H9 (cell line): ENCODE measurements around the gene SETDB1. TPM values are rescaled to one million over a fixed set of nuclear protein-coding genes. Genes with fewer than 3 reads are reported as not detected.

Experiments used
- DNase-seq: peaks from one replicate; pipeline ENCODE4 v3.0.0-alpha.2; 2017
- H2AFZ ChIP-seq: one replicate; pipeline ENCODE4 v1.6.1; 2013; ENCODE audit warnings: mild to moderate bottlenecking, low read length, control low read depth, moderate library complexity
- H2AK5ac ChIP-seq: 2 replicates; pipeline ENCODE4 v1.6.1; 2013; ENCODE audit warnings: low read length, control low read depth, mixed read lengths; ENCODE audit not compliant: insufficient read length
- H2BK120ac ChIP-seq: one replicate; pipeline ENCODE4 v1.6.1; 2013; ENCODE audit warnings: low read depth, mild to moderate bottlenecking, low read length, control low read depth, inconsistent platforms; ENCODE audit not compliant: poor library complexity, severe bottlenecking
- H2BK12ac ChIP-seq: 2 replicates; pipeline ENCODE4 v1.6.1; 2013; ENCODE audit warnings: low read length, control low read depth, mixed read lengths, low read depth; ENCODE audit not compliant: insufficient read length
- H2BK15ac ChIP-seq: 2 replicates; pipeline ENCODE4 v1.6.1; 2013; ENCODE audit warnings: low read depth, low read length, control low read depth
- H2BK20ac ChIP-seq: one replicate; pipeline ENCODE4 v1.6.1; 2013; ENCODE audit warnings: low read depth, mild to moderate bottlenecking, low read length, control low read depth, inconsistent platforms; ENCODE audit not compliant: poor library complexity, severe bottlenecking
- H2BK5ac ChIP-seq: 2 replicates; pipeline ENCODE4 v1.6.1; 2013; ENCODE audit warnings: low read length, control low read depth, mixed read lengths; ENCODE audit not compliant: insufficient read length
- H3K14ac ChIP-seq: 2 replicates; pipeline ENCODE4 v1.6.1; 2013; ENCODE audit warnings: low read length, control low read depth; ENCODE audit not compliant: insufficient read depth
- H3K18ac ChIP-seq: 2 replicates; pipeline ENCODE4 v1.6.1; 2013; ENCODE audit warnings: low read depth, mild to moderate bottlenecking, mixed read lengths, low read length, control low read depth; ENCODE audit not compliant: insufficient read length
- H3K23ac ChIP-seq: 2 replicates; pipeline ENCODE4 v1.6.1; 2013; ENCODE audit warnings: low read length, control low read depth, mixed read lengths, low read depth; ENCODE audit not compliant: insufficient read length
- H3K23me2 ChIP-seq: 2 replicates; pipeline ENCODE4 v1.6.1; 2013; ENCODE audit warnings: low read depth, mild to moderate bottlenecking, mixed read lengths, low read length, control low read depth; ENCODE audit not compliant: insufficient read length, poor library complexity, severe bottlenecking
- H3K27ac ChIP-seq: 2 replicates; pipeline ENCODE4 v1.5.1; 2013; ENCODE audit warnings: low read length, control low read depth, mixed read lengths, low read depth; ENCODE audit not compliant: insufficient read length
- H3K27me3 ChIP-seq: 2 replicates; pipeline ENCODE4 v1.6.1; 2013; ENCODE audit warnings: low read length, control low read depth, inconsistent platforms; ENCODE audit not compliant: insufficient read depth
- H3K4ac ChIP-seq: 2 replicates; pipeline ENCODE4 v1.6.1; 2013; ENCODE audit warnings: low read depth, mild to moderate bottlenecking, control low read depth, inconsistent platforms, low read length, moderate library complexity
- H3K4me1 ChIP-seq: 2 replicates; pipeline ENCODE4 v1.6.1; 2013; ENCODE audit warnings: low read length, control low read depth, inconsistent platforms; ENCODE audit not compliant: insufficient read depth
- H3K4me2 ChIP-seq: 2 replicates; pipeline ENCODE4 v1.6.1; 2013; ENCODE audit warnings: low read length, control low read depth, mixed read lengths; ENCODE audit not compliant: insufficient read length, insufficient read depth
- H3K56ac ChIP-seq: 2 replicates; pipeline ENCODE4 v1.6.1; 2013; ENCODE audit warnings: low read depth, mild to moderate bottlenecking, mixed read lengths, low read length, control low read depth; ENCODE audit not compliant: insufficient read length
- H3K79me1 ChIP-seq: 2 replicates; pipeline ENCODE4 v1.6.1; 2013; ENCODE audit warnings: low read depth, mild to moderate bottlenecking, moderate library complexity, low read length, control low read depth, inconsistent platforms; ENCODE audit not compliant: insufficient read depth, poor library complexity, severe bottlenecking
- H3K79me2 ChIP-seq: 2 replicates; pipeline ENCODE4 v1.6.1; 2013; ENCODE audit warnings: low read length, control low read depth, inconsistent platforms; ENCODE audit not compliant: insufficient read depth
- H3K9ac ChIP-seq: 2 replicates; pipeline ENCODE4 v1.6.1; 2013; ENCODE audit warnings: low read length, control low read depth, mixed read lengths; ENCODE audit not compliant: insufficient read length; ENCODE audit errors: extremely low read depth
- H3K9me3 ChIP-seq: one replicate; pipeline ENCODE4 v1.6.1; 2013; ENCODE audit warnings: low read depth, low read length, inconsistent platforms; ENCODE audit not compliant: control insufficient read depth
- H3T11ph ChIP-seq: one replicate; pipeline ENCODE4 v1.6.1; 2013; ENCODE audit warnings: mild to moderate bottlenecking, low read length, control low read depth, inconsistent platforms
- H4K20me1 ChIP-seq: one replicate; pipeline ENCODE4 v1.6.1; 2013; ENCODE audit not compliant: control insufficient read depth, insufficient read length, insufficient read depth
- H4K5ac ChIP-seq: 2 replicates; pipeline ENCODE4 v1.6.1; 2013; ENCODE audit warnings: low read depth, mild to moderate bottlenecking, mixed read lengths, low read length, control low read depth; ENCODE audit not compliant: insufficient read length
- H4K8ac ChIP-seq: replicated peaks from 2 replicates; pipeline ENCODE4 v1.6.1; 2013; ENCODE audit warnings: low read length, control low read depth, mixed read lengths, low read depth; ENCODE audit not compliant: insufficient read length
- H4K91ac ChIP-seq: 2 replicates; pipeline ENCODE4 v1.6.1; 2013; ENCODE audit warnings: low read depth, mild to moderate bottlenecking, moderate library complexity, mixed read lengths, low read length, control low read depth; ENCODE audit not compliant: insufficient read length
- H3K27ac Mint-ChIP-seq, 3 experiments: 2 replicates in 2 of 3; 3 replicates in 1 of 3; pipeline ENCODE4 v1.8.0; 2020 to 2021; ENCODE audit warnings: mixed read lengths in 3 of 3, mild to moderate bottlenecking in 1 of 3, moderate library complexity in 1 of 3
- H3K27me3 Mint-ChIP-seq: 2 replicates; pipeline ENCODE4 v1.8.0; 2021; ENCODE audit warnings: low read depth, mild to moderate bottlenecking, moderate library complexity, mixed read lengths
- H3K36me3 Mint-ChIP-seq, 3 experiments: 2 replicates in 2 of 3; 3 replicates in 1 of 3; pipeline ENCODE4 v1.8.0; 2020 to 2021; ENCODE audit warnings: low read depth in 3 of 3, mixed read lengths in 3 of 3; ENCODE audit not compliant: insufficient read depth in 1 of 3
- H3K4me1 Mint-ChIP-seq, 2 experiments: 2 replicates each; pipeline ENCODE4 v1.8.0; 2020; ENCODE audit warnings: mixed read lengths in 2 of 2
- H3K4me3 Mint-ChIP-seq, 2 experiments: 2 replicates in 1 of 2; 3 replicates in 1 of 2; pipeline ENCODE4 v1.8.0; 2020 to 2021; ENCODE audit warnings: mild to moderate bottlenecking in 2 of 2, mixed read lengths in 2 of 2, moderate library complexity in 1 of 2
- H3K9me3 Mint-ChIP-seq, 2 experiments: 2 replicates in 1 of 2; 3 replicates in 1 of 2; pipeline ENCODE4 v1.8.0; 2020; ENCODE audit warnings: mild to moderate bottlenecking in 2 of 2, mixed read lengths in 2 of 2, moderate library complexity in 1 of 2
- WGBS: extraction: QIAGEN DNeasy Blood & Tissue Kit; methylation state at CpG from one replicate; pipeline ENCODE4 v1.1.7; 2013; ENCODE audit warnings: missing lambda C conversion rate, low lambda C conversion rate, mixed read lengths; ENCODE audit not compliant: insufficient read length; ENCODE audit errors: extremely low coverage; 5-methylcytosine and 5-hydroxymethylcytosine counted together
- total RNA-seq: library from RNA; stranded (reverse); gene quantifications from 2 replicates; pipeline ENCODE4 v1.2.1, GENCODE V29; 2021
- TF ChIP-seq, protein P1 (sequence below): fragments of 200-600 bp; sonication (generic); conservative IDR thresholded peaks from 3 replicates; pipeline ENCODE4 v1.8.0; 2021; ENCODE audit warnings: antibody characterized with exemption, mild to moderate bottlenecking

Gene SETDB1
- total RNA-seq, 1 experiment from 2014 or later: 62.1 TPM

DNA sequence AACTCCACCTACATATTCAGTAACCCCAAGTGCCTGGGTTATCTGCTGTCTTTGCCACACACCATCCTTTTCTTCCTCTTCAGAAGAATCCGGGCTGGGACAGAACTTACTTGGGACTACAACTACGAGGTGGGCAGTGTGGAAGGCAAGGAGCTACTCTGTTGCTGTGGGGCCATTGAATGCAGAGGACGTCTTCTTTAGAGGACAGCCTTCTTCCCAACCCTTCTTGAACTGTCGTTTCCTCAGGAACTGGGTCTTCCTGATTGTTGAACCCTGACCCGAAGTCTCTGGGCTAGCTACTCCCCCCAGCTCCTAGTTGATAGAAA is 38.0 kb downstream of the SETDB1 start:
- Mint-ChIP-seq H3K27me3 (no peaks in the 10 kb centered on the region; the same call in none of the 2 replicates), H3K4me3 (no peak overlapping the region), H3K9me3 (no peaks in the 10 kb centered on the region), H3K27ac (peak overlapping the region in 1 of 3 experiments; percentile 73; a peak in 2 of 7 replicates), H3K36me3 (peaks cover 70 to 98% (median 96%) of the 10 kb centered on the region in 3 experiments), H3K4me1 (peaks cover 8 to 9% of the 10 kb centered on the region in 2 experiments)
- Histone ChIP-seq H2BK12ac (no peak overlapping the region), H3K14ac (no peak overlapping the region), H3K9ac (no peak overlapping the region), H3K23ac (no peak overlapping the region), H2BK15ac (no peak overlapping the region), H3T11ph (no peak overlapping the region), H3K4ac (no peak overlapping the region), H4K5ac (no peak overlapping the region), H3K56ac (no peak overlapping the region), H3K18ac (no peak overlapping the region), H2AK5ac (no peak overlapping the region), H4K8ac (no peak overlapping the region), H3K9me3 (no peaks in the 10 kb centered on the region), H2BK20ac (no peak overlapping the region), H3K27ac (no peak overlapping the region), H3K79me2 (no peaks in the 10 kb centered on the region), H3K27me3 (no peaks in the 10 kb centered on the region), H3K23me2 (no peaks in the 10 kb centered on the region), H2AFZ (no peak overlapping the region), H3K4me2 (no peak overlapping the region), H4K91ac (no peak overlapping the region), H2BK5ac (no peak overlapping the region), H3K4me1 (no peaks in the 10 kb centered on the region), H4K20me1 (no peaks in the 10 kb centered on the region), H2BK120ac (no peak overlapping the region), H3K79me1 (no peaks in the 10 kb centered on the region)
- TF ChIP-seq, protein P1, sequence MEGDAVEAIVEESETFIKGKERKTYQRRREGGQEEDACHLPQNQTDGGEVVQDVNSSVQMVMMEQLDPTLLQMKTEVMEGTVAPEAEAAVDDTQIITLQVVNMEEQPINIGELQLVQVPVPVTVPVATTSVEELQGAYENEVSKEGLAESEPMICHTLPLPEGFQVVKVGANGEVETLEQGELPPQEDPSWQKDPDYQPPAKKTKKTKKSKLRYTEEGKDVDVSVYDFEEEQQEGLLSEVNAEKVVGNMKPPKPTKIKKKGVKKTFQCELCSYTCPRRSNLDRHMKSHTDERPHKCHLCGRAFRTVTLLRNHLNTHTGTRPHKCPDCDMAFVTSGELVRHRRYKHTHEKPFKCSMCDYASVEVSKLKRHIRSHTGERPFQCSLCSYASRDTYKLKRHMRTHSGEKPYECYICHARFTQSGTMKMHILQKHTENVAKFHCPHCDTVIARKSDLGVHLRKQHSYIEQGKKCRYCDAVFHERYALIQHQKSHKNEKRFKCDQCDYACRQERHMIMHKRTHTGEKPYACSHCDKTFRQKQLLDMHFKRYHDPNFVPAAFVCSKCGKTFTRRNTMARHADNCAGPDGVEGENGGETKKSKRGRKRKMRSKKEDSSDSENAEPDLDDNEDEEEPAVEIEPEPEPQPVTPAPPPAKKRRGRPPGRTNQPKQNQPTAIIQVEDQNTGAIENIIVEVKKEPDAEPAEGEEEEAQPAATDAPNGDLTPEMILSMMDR: no peak
- no peak for DNase-seq
- no CpG with 5 or more reads among the region's 5 CpGs for WGBS
